PC-3 (cell line): ENCODE results near the gene CHAMP1.

Experiments used
- EZH2phosphoT487 ChIP-seq: fragments of 300-600 bp; sonication (generic); IDR thresholded peaks from 2 replicates; pipeline ENCODE4 v1.6.1; 2018; ENCODE audit warnings: mild to moderate bottlenecking, antibody characterized with exemption, low read length, borderline replicate concordance
- TF ChIP-seq, protein P1 (sequence below): fragments of 300-600 bp; sonication (generic); conservative IDR thresholded peaks from 2 replicates; pipeline ENCODE4 v1.5.1; 2017; ENCODE audit warnings: antibody characterized with exemption, low read depth, mild to moderate bottlenecking, low read length

DNA sequence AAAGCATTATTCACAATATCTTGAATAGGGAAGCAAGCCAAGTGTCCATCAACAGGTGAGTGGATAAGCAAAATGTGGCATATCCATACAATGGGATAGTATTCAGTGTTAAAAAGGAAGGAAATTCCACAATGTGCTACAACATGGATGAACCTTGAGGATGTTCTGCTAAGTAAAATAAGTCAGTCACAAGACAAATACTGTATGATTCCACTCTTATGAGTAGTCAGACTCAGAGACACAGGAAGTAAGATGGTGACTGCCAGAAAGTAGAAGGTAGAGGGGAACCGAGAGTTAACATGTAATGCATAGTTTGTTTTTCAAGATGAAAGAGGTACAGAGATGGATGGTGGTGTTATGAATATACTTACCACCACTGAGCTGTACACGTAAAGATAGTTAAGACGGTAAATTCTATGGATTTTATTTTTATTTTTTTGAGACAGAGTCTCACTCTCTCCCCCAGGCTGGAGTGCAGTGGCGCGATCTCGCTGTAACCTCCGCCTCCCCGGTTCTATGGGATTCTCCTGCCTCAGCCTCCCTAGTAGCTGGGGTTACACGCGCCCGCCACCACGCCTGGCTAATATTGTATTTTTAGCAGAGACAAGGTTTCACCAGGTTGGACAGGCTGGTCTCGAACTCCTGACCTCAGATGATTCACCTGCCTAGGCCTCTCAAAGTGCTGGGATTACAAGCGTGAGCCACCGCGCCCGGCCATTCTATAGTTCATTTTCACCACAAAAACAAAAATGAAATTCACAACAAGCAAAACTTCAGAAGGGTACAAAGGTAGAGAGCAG, 1.0 kb upstream of the CHAMP1 start:
- TF ChIP-seq, protein P1, sequence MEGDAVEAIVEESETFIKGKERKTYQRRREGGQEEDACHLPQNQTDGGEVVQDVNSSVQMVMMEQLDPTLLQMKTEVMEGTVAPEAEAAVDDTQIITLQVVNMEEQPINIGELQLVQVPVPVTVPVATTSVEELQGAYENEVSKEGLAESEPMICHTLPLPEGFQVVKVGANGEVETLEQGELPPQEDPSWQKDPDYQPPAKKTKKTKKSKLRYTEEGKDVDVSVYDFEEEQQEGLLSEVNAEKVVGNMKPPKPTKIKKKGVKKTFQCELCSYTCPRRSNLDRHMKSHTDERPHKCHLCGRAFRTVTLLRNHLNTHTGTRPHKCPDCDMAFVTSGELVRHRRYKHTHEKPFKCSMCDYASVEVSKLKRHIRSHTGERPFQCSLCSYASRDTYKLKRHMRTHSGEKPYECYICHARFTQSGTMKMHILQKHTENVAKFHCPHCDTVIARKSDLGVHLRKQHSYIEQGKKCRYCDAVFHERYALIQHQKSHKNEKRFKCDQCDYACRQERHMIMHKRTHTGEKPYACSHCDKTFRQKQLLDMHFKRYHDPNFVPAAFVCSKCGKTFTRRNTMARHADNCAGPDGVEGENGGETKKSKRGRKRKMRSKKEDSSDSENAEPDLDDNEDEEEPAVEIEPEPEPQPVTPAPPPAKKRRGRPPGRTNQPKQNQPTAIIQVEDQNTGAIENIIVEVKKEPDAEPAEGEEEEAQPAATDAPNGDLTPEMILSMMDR, result no peak
- no peak for TF ChIP-seq EZH2phosphoT487
